Measurements from ENCODE around the gene FCHSD2.
A peak's percentile ranks its signal among the peaks of the same experiment; 100 is the strongest.

The FCHSD2 gene

GRCh38 chr11:73142128-73142377 is at the start of gene FCHSD2:
TSS of gene FCHSD2 (minus strand) at chr11:73142318. CDS start at chr11:73141877, 441 bp downstream.
- DNase-seq (ENCODE audit: low read depth in 3 of 3), result no peak

- DNase-seq (ENCODE audit: low read depth in 3 of 3), result no peak
Measured at GRCh38 chr11:73191151-73191550, 49.0 kb upstream of the FCHSD2 start.

GRCh38 chr11:73190557-73190885 is 48.4 kb upstream of the FCHSD2 start:
- DNase-seq (ENCODE audit: low read depth in 3 of 3), result no peak

GRCh38 chr11:73189723-73190556 is 47.8 kb upstream of the FCHSD2 start:
- no peak for DNase-seq (ENCODE audit: low read depth in 3 of 3)

GRCh38 chr11:73189315-73189714 is 47.2 kb upstream of the FCHSD2 start:
- DNase-seq (ENCODE audit: low read depth in 3 of 3), result no peak

- no peak for DNase-seq (ENCODE audit: low read depth in 3 of 3)
Measured at GRCh38 chr11:73188301-73188700, 46.2 kb upstream of the FCHSD2 start.

- DNase-seq (ENCODE audit: low read depth in 3 of 3), result no peak
Measured at GRCh38 chr11:73187854-73188253, 45.7 kb upstream of the FCHSD2 start.

GRCh38 chr11:73186886-73187285 is 44.8 kb upstream of the FCHSD2 start:
- DNase-seq (ENCODE audit: low read depth in 3 of 3), result no peak

- no peak for DNase-seq (ENCODE audit: low read depth in 3 of 3)
Measured at GRCh38 chr11:73186294-73186850, 44.3 kb upstream of the FCHSD2 start.

GRCh38 chr11:73185680-73186293 is 43.7 kb upstream of the FCHSD2 start:
- no peak for DNase-seq (ENCODE audit: low read depth in 3 of 3)

- DNase-seq (ENCODE audit: low read depth in 3 of 3), result peak; percentile 32 to 39 (median 39)
Measured at GRCh38 chr11:73184953-73185671, 43.0 kb upstream of the FCHSD2 start.

GRCh38 chr11:73182824-73183321 is 40.8 kb upstream of the FCHSD2 start:
- no peak for DNase-seq (ENCODE audit: low read depth in 3 of 3)

GRCh38 chr11:73178681-73179080 is 36.6 kb upstream of the FCHSD2 start:
- DNase-seq (ENCODE audit: low read depth in 3 of 3), result no peak

GRCh38 chr11:73177778-73178539 is 35.8 kb upstream of the FCHSD2 start:
- peak; percentile 58 to 67 (median 59) for DNase-seq (ENCODE audit: low read depth in 3 of 3)

GRCh38 chr11:73177380-73177777 is 35.3 kb upstream of the FCHSD2 start:
- no peak for DNase-seq (ENCODE audit: low read depth in 3 of 3)

- DNase-seq (ENCODE audit: low read depth in 3 of 3), result no peak
Measured at GRCh38 chr11:73176874-73177155, 34.7 kb upstream of the FCHSD2 start.

- no peak for DNase-seq (ENCODE audit: low read depth in 3 of 3)
Measured at GRCh38 chr11:73176145-73176873, 34.2 kb upstream of the FCHSD2 start.

- no peak for DNase-seq (ENCODE audit: low read depth in 3 of 3)
Measured at GRCh38 chr11:73175551-73176144, 33.5 kb upstream of the FCHSD2 start.

- no peak for DNase-seq (ENCODE audit: low read depth in 3 of 3)
Measured at GRCh38 chr11:73174495-73174791, 32.3 kb upstream of the FCHSD2 start.

GRCh38 chr11:73173755-73174494 is 31.8 kb upstream of the FCHSD2 start:
- no peak for DNase-seq (ENCODE audit: low read depth in 3 of 3)

All from stimulated activated CD4-positive, alpha-beta T cell treated with anti-CD3 and anti-CD28 coated beads, TNF-alpha, amount 100 ng/mL, for 48 hours (primary cell).